Keratinocyte (primary cell): ENCODE results near the gene DUSP16. TPM values are rescaled to one million over a fixed set of nuclear protein-coding genes. Genes with fewer than 3 reads are reported as not detected.

Experiments used
- DNase-seq: peaks from one replicate; pipeline ENCODE4 v3.0.0-alpha.2; 2011; ENCODE audit warnings: low read depth, missing footprints, low spot score
- FAIRE-seq: peaks from 2 replicates; lab custom pipeline; 2011; peaks lifted over from hg19 to GRCh38; lab: Jason Lieb, UNC
- H2AFZ ChIP-seq: 2 replicates; pipeline ENCODE4 v1.6.0; 2012; ENCODE audit warnings: low read length, control low read depth, inconsistent platforms; ENCODE audit not compliant: control insufficient read depth
- H3K27ac ChIP-seq: 2 replicates; pipeline ENCODE4 v1.5.1; 2011; ENCODE audit warnings: low read length; ENCODE audit not compliant: control insufficient read depth, insufficient read depth
- H3K27me3 ChIP-seq: 3 replicates; pipeline ENCODE4 v1.6.0; 2011; ENCODE audit warnings: low read length; ENCODE audit not compliant: control insufficient read depth, insufficient read depth; ENCODE audit errors: extremely low read depth
- H3K36me3 ChIP-seq, 2 experiments: 2 replicates in 1 of 2; 3 replicates in 1 of 2; pipeline ENCODE4 v1.5.1; 2011; ENCODE audit warnings: low read length in 2 of 2, mild to moderate bottlenecking in 1 of 2; ENCODE audit not compliant: control insufficient read depth in 2 of 2, insufficient read depth in 2 of 2; ENCODE audit errors: extremely low read depth in 1 of 2
- H3K4me1 ChIP-seq: 3 replicates; pipeline ENCODE4 v1.5.1; 2011; ENCODE audit warnings: low read length; ENCODE audit not compliant: control insufficient read depth, insufficient read depth; ENCODE audit errors: extremely low read depth
- H3K4me2 ChIP-seq: 3 replicates; pipeline ENCODE4 v1.6.0; 2011; ENCODE audit warnings: low read depth, low read length; ENCODE audit not compliant: control insufficient read depth, insufficient read depth; ENCODE audit errors: extremely low read depth
- H3K4me3 ChIP-seq, 3 experiments: fragments of 200-600 bp in 1 of 3; sonication (generic) in 1 of 3; 2 replicates in 2 of 3; 3 replicates in 1 of 3; pipeline ENCODE4 v1.5.1; 2011 to 2016; ENCODE audit warnings: low read length in 3 of 3, mild to moderate bottlenecking in 3 of 3, control low read depth in 2 of 3, inconsistent platforms in 1 of 3, low read depth in 1 of 3, mixed read lengths in 1 of 3, mixed run types in 1 of 3, moderate library complexity in 1 of 3; ENCODE audit not compliant: control insufficient read depth in 2 of 3, insufficient read depth in 2 of 3; ENCODE audit errors: extremely low read depth in 1 of 3
- H3K79me2 ChIP-seq: 2 replicates; pipeline ENCODE4 v1.6.0; 2012; ENCODE audit warnings: low read length; ENCODE audit not compliant: control insufficient read depth, insufficient read depth
- H3K9ac ChIP-seq: 3 replicates; pipeline ENCODE4 v1.6.0; 2011; ENCODE audit warnings: low read length; ENCODE audit not compliant: control insufficient read depth, insufficient read depth; ENCODE audit errors: extremely low read depth
- H3K9me1 ChIP-seq: 3 replicates; pipeline ENCODE4 v1.6.0; 2011; ENCODE audit warnings: low read length; ENCODE audit not compliant: control insufficient read depth, insufficient read depth; ENCODE audit errors: extremely low read depth
- H3K9me3 ChIP-seq: 2 replicates; pipeline ENCODE4 v1.5.1; 2012; ENCODE audit warnings: low read depth, low read length; ENCODE audit not compliant: control insufficient read depth
- H4K20me1 ChIP-seq: 3 replicates; pipeline ENCODE4 v1.6.0; 2011; ENCODE audit warnings: low read length; ENCODE audit not compliant: control insufficient read depth, insufficient read depth; ENCODE audit errors: extremely low read depth
- CTCF ChIP-seq, 3 experiments: IDR thresholded peaks in 1 of 3; conservative IDR thresholded peaks in 1 of 3; optimal IDR thresholded peaks in 1 of 3; 2 replicates in 2 of 3; 3 replicates in 1 of 3; pipeline versions ENCODE3 to v1.5.1; 2011; ENCODE audit warnings: low read length in 3 of 3, mild to moderate bottlenecking in 3 of 3, moderate library complexity in 2 of 3, control low read depth in 1 of 3, inconsistent platforms in 1 of 3; ENCODE audit not compliant: insufficient read depth in 2 of 3; ENCODE audit errors: extremely low read depth in 1 of 3
- EZH2 ChIP-seq: IDR thresholded peaks from one replicate; pipeline ENCODE4 v1.6.1; 2012; ENCODE audit warnings: inconsistent platforms, mild to moderate bottlenecking, low read length, moderate library complexity
- dilution Hi-C: fragments of 300-500 bp; cut with MboI; formaldehyde crosslinking; loops from one replicate; pipeline ENCODE4 v1.7.0; 2020; ENCODE audit warnings: low sequenced_read_pairs; ENCODE audit not compliant: extremely low pct_ligation_motif_present
- polyA plus RNA-seq, 5 experiments: library from polyadenylated mRNA; depleted of rRNA in 3 of 5; stranded (reverse) in 3 of 5; stranded (forward) in 1 of 5; unstranded in 1 of 5; fragments of >200 nt; gene quantifications; 1 replicate in 1 of 5; 2 replicates in 3 of 5; 3 replicates in 1 of 5; pipeline versions ENCODE4 v1.2.1 to v1.2.3, GENCODE V29; 2011 to 2012; ENCODE audit warnings: missing spikeins in 2 of 5, low read depth in 1 of 5, low replicate concordance in 1 of 5

DUSP16 gene
- polyA plus RNA-seq, 1 donor (not counting 4 experiments of a cell fraction or from before 2014, with no cell fraction given), result 9.3 TPM

GRCh38 chr12:12474931-12475795 lies 87.5 kb downstream of the DUSP16 start:
- Histone ChIP-seq H3K9me1 (no peaks in the 10 kb centered on the region), H3K27ac (no peak overlapping the region), H3K27me3 (no peaks in the 10 kb centered on the region), H4K20me1 (no peaks in the 10 kb centered on the region), H3K4me3 (no peak overlapping the region), H3K4me2 (no peak overlapping the region), H3K79me2 (no peaks in the 10 kb centered on the region), H3K36me3 (peaks cover 10 to 16% of the 10 kb centered on the region in 2 experiments), H2AFZ (no peak overlapping the region), H3K9me3 (no peaks in the 10 kb centered on the region), H3K9ac (no peak overlapping the region), H3K4me1 (peaks cover 7% of the 10 kb centered on the region)
- no peak for TF ChIP-seq EZH2
- no peak for TF ChIP-seq CTCF (optimal IDR thresholded peaks at IDR 0.05 in 1 of 3, IDR thresholded peaks at IDR 0.05 in 1 of 3, conservative IDR thresholded peaks at IDR 0.05 in 1 of 3; ENCODE audit: extremely low read depth in 1 of 3, insufficient read depth in 2 of 3, low read length in 3 of 3)
- no peak for DNase-seq
- dilution Hi-C loops, result no loop called here
- no peak for FAIRE-seq

- DNase-seq (no peak), FAIRE-seq (no peak)
- H3K36me3 ChIP-seq, result peaks cover 10 to 16% of the 10 kb centered on the region in 2 experiments
- H3K4me2 ChIP-seq, result no peak overlapping the region
- H3K9ac ChIP-seq, result no peak overlapping the region
- H4K20me1 ChIP-seq, result no peaks in the 10 kb centered on the region
- no peak overlapping the region for H2AFZ ChIP-seq
- H3K4me1 ChIP-seq, result peaks cover 13% of the 10 kb centered on the region
- H3K27ac ChIP-seq, result no peak overlapping the region
- H3K9me3 ChIP-seq, result no peaks in the 10 kb centered on the region
- no peaks in the 10 kb centered on the region for H3K9me1 ChIP-seq
- no peaks in the 10 kb centered on the region for H3K79me2 ChIP-seq
- no peaks in the 10 kb centered on the region for H3K27me3 ChIP-seq
- dilution Hi-C loops, result no loop called here
- TF ChIP-seq CTCF (optimal IDR thresholded peaks at IDR 0.05 in 1 of 3, IDR thresholded peaks at IDR 0.05 in 1 of 3, conservative IDR thresholded peaks at IDR 0.05 in 1 of 3; ENCODE audit: extremely low read depth in 1 of 3, insufficient read depth in 2 of 3, low read length in 3 of 3) (no peak), EZH2 (no peak)
- H3K4me3 ChIP-seq, result no peak overlapping the region
Observed at GRCh38 chr12:12474471-12474928, 88.2 kb downstream of the DUSP16 start.
